Upper lobe of left lung (tissue), 4 donors: ENCODE data around the gene SCUBE2.
"Not testable (repeated sequence)": the region's sequence is repeated elsewhere in the genome, so short reads cannot be mapped to it uniquely, and the experiment has no call there.

ENCODE experiments used
- CTCF ChIP-seq, 6 experiments: fragments of 450-650 bp in 4 of 6; fragments of 200-600 bp in 2 of 6; sonication (generic) in 2 of 6; IDR thresholded peaks; one replicate each; pipeline ENCODE4 v1.5.1; 2016 to 2019; ENCODE audit warnings: antibody characterized with exemption in 6 of 6
- EP300 ChIP-seq, 4 donors: sonication (generic); formaldehyde crosslinking; IDR thresholded peaks; one replicate each; pipeline ENCODE4 v1.5.1; 2017; ENCODE audit warnings: antibody characterized with exemption in 4 of 4, control low read depth in 2 of 4
- POLR2A ChIP-seq, 4 donors: fragments of 450-650 bp; IDR thresholded peaks; one replicate each; pipeline ENCODE4 v1.5.1; 2016 to 2017; ENCODE audit warnings: antibody characterized with exemption in 4 of 4, mild to moderate bottlenecking in 2 of 4
- POLR2AphosphoS5 ChIP-seq, 2 donors: sonication (generic); formaldehyde crosslinking; IDR thresholded peaks; one replicate each; pipeline ENCODE4 v1.5.1; 2017; ENCODE audit warnings: antibody characterized with exemption in 2 of 2

DNA sequence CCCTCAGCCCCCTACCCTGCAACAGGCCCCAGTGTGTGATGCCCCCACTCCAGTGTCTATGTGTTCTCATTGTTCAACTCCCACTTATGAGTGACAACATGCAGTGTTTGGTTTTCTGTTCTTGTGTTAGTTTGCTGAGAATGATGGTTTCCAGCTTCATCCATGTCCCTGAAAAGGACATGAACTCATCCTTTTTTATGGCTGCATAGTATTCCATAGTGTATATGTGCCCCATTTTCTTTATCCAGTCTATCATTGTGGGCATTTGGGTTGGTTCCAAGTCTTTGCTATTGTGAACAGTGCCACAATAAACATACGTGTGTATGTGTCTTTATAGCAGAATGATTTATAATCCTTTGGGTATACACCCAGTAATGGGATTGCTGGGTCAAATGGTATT lies 81.9 kb downstream of the SCUBE2 start:
- TF ChIP-seq CTCF, POLR2AphosphoS5, POLR2A, EP300 (IDR thresholded peaks at IDR 0.05): not testable (repeated sequence)
